GM12874 (cell line): ENCODE data around the gene GAN.

Source experiments
- TF ChIP-seq, protein P1 (sequence below): IDR thresholded peaks from 2 replicates; pipeline ENCODE4 v1.5.1; 2011; ENCODE audit warnings: low read depth, mild to moderate bottlenecking, control low read depth, low read length, moderate library complexity; ENCODE audit not compliant: insufficient read depth

GAN gene

GRCh38 chr16:81275064-81275532 is 39.7 kb upstream of the GAN start:
- TF ChIP-seq, protein P1, sequence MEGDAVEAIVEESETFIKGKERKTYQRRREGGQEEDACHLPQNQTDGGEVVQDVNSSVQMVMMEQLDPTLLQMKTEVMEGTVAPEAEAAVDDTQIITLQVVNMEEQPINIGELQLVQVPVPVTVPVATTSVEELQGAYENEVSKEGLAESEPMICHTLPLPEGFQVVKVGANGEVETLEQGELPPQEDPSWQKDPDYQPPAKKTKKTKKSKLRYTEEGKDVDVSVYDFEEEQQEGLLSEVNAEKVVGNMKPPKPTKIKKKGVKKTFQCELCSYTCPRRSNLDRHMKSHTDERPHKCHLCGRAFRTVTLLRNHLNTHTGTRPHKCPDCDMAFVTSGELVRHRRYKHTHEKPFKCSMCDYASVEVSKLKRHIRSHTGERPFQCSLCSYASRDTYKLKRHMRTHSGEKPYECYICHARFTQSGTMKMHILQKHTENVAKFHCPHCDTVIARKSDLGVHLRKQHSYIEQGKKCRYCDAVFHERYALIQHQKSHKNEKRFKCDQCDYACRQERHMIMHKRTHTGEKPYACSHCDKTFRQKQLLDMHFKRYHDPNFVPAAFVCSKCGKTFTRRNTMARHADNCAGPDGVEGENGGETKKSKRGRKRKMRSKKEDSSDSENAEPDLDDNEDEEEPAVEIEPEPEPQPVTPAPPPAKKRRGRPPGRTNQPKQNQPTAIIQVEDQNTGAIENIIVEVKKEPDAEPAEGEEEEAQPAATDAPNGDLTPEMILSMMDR = no peak

GRCh38 chr16:81275795-81276194 is 39.0 kb upstream of the GAN start:
- TF ChIP-seq, protein P1 = no peak

GRCh38 chr16:81276323-81276722 is 38.4 kb upstream of the GAN start:
- TF ChIP-seq, protein P1 = no peak

DNA sequence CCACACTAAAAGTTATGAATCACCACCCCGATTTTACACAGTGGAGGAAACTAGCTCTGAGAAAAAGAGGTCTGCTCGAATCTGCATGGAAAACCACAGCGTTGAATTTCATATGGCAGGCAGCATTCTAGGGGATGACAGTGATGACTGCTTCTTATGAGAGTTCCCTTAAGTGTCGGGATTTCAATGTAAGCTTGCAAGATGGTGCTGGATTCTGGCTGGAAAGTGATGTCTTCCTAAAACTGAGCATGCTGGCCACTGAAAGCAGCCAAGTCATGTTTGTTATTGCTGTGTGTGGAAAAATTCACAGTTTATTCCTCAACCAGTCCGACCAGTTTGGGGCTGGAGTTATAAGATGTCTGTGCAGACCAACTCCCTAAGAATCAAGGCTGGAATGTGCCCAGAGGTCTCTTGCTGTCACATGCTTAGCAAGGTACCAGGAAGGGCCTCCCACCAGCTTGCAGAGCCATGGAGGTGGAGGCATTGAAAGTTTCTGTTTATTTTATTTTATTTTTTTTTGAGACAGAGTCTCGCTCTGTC is 37.2 kb upstream of the GAN start:
- TF ChIP-seq, protein P1 = no peak

DNA sequence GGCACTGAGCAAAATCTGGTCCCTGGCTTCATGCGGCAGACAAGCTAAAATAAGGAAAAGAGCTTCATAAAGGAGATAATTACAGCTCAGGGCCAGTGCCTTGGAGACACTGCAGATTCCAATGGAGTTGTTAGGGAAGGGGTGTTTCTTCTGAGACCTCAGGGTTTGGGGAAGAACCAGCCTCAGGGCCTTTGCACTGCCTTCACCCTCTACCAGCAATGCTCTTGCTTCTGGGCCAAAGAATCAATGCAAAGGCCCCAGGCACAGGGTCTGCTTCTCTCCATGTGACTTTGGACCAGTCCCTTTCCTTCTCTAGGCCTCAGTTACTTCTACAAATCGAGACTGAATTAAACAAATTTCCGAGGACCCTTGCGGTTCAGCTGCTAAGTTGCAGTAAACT is 36.2 kb upstream of the GAN start:
- TF ChIP-seq, protein P1 = no peak

DNA sequence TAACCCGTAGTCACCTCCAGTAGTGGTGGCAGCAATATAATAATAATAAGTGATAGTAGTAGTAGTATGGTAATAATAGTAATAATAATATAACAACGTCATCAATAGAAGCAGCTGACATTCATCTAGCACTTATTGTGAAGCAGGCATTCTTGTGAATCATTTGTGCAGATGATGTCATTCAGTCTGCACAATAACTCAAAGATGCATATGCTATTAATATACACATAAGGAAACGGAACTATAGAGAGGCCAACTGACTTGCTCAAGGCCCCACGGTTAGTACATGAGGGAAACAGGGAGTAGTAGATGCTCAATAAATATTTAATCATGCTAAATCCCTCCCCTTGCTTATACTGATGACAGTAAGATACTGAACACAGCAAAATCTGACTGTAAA is 35.4 kb upstream of the GAN start:
- TF ChIP-seq, protein P1 = no peak

DNA sequence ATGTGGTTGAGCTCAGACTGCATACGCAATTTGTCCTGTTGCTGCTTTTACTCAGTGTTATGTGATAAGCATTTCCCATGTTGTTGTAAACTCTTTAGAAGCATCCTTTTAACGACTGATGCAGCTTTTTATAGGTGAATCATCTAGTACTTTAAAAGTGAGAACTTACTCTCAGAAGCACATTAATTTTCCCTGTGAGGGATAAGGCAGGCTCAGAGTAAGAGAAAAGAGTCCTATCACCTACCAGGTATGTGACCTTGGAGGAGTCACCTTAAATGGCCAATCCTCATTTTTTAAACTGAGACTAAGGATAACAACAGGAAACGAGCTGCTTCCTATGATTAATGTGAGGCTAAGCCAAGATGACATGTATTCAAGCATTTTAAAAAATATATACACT is 34.4 kb upstream of the GAN start:
- TF ChIP-seq, protein P1 = no peak
